A204.1 (cell line): ENCODE measurements around the gene NCLN.
A peak's percentile ranks its signal among the peaks of the same experiment; 100 is the strongest.
"Not testable (repeated sequence)": the region's sequence is repeated elsewhere in the genome, so short reads cannot be mapped to it uniquely, and the experiment has no call there.

ENCODE experiments used
- FAIRE-seq: peaks from 2 replicates; lab custom pipeline; 2012; peaks lifted over from hg19 to GRCh38; lab: Jason Lieb, UNC

The NCLN gene

GRCh38 chr19:3185461-3186159 lies at the start of gene NCLN:
TSS of gene NCLN (plus strand) at chr19:3185930. CDS start at chr19:3186031, 101 bp downstream.
- FAIRE-seq, result peak; percentile 90

- FAIRE-seq, result no peak
Observed at GRCh38 chr19:3135961-3136683, 49.6 kb upstream of the NCLN start, which contains the start of gene GNA15. TSS of gene GNA15 (plus strand) at chr19:3136033. CDS start at chr19:3136451, 418 bp downstream.

GRCh38 chr19:3136684-3137055 lies 49.1 kb upstream of the NCLN start:
- FAIRE-seq, result no peak

GRCh38 chr19:3137119-3137518 lies 48.6 kb upstream of the NCLN start:
- no peak for FAIRE-seq

GRCh38 chr19:3138268-3138667 lies 47.5 kb upstream of the NCLN start:
- no peak for FAIRE-seq

GRCh38 chr19:3140667-3141038 lies 45.1 kb upstream of the NCLN start:
- FAIRE-seq, result no peak

- FAIRE-seq, result no peak
Observed at GRCh38 chr19:3142292-3142670, 43.4 kb upstream of the NCLN start.

- no peak for FAIRE-seq
Observed at GRCh38 chr19:3142781-3143337, 42.9 kb upstream of the NCLN start.

GRCh38 chr19:3145909-3146676 lies 39.6 kb upstream of the NCLN start:
- no peak for FAIRE-seq

GRCh38 chr19:3146677-3147100 lies 39.0 kb upstream of the NCLN start:
- no peak for FAIRE-seq

GRCh38 chr19:3148503-3148902 lies 37.2 kb upstream of the NCLN start:
- FAIRE-seq, result no peak

- FAIRE-seq, result no peak
Observed at GRCh38 chr19:3149089-3149488, 36.6 kb upstream of the NCLN start.

- FAIRE-seq, result no peak
Observed at GRCh38 chr19:3149526-3150505, 35.9 kb upstream of the NCLN start.

- FAIRE-seq, result no peak
Observed at GRCh38 chr19:3150739-3151329, 34.9 kb upstream of the NCLN start.

- FAIRE-seq, result no peak
Observed at GRCh38 chr19:3151563-3152418, 33.9 kb upstream of the NCLN start.

- FAIRE-seq, result no peak
Observed at GRCh38 chr19:3152419-3152780, 33.3 kb upstream of the NCLN start.

GRCh38 chr19:3153286-3154230 lies 32.2 kb upstream of the NCLN start:
- no peak for FAIRE-seq

GRCh38 chr19:3154447-3154846 lies 31.3 kb upstream of the NCLN start:
- not testable (repeated sequence) for FAIRE-seq
